Mesenteric fat pad (tissue), 1 donor: ENCODE measurements around the gene SLC19A2. TPM values are rescaled to one million over a fixed set of nuclear protein-coding genes. Genes with fewer than 3 reads are reported as not detected.
"Not testable (repeated sequence)": the region's sequence is repeated elsewhere in the genome, so short reads cannot be mapped to it uniquely, and the experiment has no call there.

ENCODE experiments used
- DNase-seq: peaks from one replicate; pipeline ENCODE4 v3.0.0-alpha.2; 2020; ENCODE audit warnings: low spot score
- long read RNA-seq: library from polyadenylated mRNA; unstranded; transcript quantifications from one replicate; pipeline ENCODE4 v2.0.0, GENCODE V29; 2020
- total RNA-seq: library from RNA; stranded (reverse); fragmentation: NEBNext Ultra II Directional; extraction: Animal tissue kit (Norgen Biotek cat#: 25700); gene quantifications from one replicate; pipeline ENCODE4 v1.2.1, GENCODE V29; 2021
- donor health status: DM: yes; HTN: yes; CAD: no.

SLC19A2 gene
- 53.9 TPM for total RNA-seq
- long read RNA-seq, partial matches to known transcripts: 4 of 41 reads
- long read RNA-seq, other reads (novel, unspliced or antisense): 32 of 41 reads

DNA sequence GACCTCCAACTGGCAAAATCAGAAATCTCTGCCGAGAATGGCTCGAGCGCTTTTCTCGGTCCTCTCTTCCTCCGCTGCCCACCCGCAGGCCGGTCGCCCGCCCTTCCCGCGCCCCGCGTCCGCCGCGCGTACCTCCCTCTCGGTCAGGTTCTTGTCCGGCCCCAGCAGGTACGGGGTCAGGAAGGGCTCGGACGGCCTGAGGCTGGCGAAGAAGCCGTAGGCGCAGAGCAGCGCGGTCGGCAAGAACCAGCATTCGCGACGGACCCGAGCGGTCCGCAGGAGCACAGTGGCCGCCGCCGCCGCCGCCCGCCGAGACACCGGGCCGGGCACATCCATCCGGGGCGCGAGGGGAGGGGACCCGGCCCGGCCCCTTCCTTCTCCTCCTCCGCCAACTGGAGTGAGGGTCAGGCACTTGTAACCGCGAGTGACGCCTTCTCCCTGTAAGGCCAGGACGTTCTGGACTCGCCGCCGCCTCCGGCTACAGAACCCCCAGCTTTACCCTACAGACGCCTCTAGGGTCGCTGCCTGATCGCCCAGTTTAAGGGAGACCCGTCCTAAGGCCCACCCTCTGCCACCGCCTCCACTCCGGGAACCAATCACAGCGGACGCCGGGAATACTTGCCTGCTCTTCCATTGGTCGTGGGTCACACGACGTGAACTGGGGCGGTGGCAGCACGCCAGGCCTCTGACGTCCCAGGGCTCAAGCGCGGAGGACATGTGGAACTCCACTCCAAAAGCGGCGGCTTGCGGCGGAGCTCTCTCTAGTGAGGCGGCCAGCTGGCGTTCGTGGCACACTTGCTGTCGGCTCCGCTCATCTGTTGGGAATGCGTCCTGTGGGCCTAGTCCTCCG lies at the start of gene SLC19A2:
Gene SLC19A2, minus strand, starts transcription at position 514 of the 850 bp plus-strand sequence. Its CDS starts 178 bp downstream, at position 336.
- DNase-seq: peak; percentile 100

DNA sequence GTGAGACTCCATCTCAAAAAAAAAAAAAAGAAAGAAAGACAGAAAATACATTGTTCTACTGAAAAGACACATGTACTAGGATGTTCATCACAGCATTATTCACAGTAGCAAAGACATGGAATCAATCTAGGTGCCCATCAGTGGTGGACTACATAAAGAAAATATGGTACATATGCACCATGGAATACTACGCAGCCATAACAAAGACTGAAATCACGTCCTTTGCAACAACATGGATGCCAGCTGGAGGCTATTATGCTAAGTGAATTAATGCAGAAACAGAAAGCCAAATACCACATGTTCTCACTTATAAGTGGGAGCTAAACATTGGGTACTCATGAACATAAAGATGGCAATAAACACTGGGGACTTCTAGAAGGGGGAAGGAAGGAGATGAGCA lies 48.9 kb upstream of the SLC19A2 start:
- DNase-seq: no peak

DNA sequence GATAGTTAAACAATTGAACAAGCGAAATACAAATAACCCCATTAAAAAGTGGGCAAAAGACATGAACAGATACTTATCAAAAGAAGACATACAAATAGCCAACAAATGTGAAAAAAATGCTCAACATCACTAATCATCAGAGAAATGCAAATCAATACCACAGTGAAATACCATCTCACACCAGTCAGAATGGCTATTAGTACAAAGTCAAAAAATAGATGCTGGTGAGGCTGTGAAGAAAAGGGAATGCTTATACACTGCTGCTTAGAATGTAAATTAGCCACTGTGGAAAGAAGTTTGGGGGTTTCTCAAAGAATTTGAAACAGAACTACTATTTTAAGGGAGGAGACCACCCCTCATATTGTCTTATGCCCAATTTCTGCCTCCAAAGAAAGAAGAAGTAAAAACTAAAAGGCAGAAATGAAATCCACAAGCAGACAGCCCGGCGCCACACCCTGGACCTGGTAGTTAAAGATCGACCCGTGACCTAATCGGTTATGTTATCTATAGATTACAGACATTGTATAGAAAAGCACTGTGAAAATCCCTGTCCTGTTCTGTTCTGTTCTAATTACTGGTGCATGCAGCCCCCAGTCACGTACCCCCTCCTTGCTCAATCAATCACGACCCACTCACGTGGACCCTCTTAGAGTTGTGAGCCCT lies 47.9 kb upstream of the SLC19A2 start:
- not testable (repeated sequence) for DNase-seq

DNA sequence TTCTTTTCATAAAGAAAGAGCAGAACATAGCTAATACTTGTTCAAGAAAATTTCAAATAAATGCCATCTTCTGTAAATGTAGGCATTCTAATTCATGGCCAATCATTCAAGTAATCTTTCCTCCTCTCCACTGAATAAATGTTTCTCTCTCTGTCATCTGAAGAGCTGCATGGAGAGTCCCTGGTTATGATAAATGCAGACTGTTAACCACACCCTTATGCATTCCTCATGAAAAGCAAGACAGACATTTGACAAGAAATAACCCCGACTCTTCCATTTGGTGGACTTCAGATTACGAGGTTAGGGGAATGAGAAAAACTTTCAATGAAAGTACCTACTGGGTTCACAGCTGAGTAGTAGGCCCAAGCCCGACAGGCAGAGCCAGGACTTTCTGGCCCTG lies 44.7 kb upstream of the SLC19A2 start:
- no peak for DNase-seq

DNA sequence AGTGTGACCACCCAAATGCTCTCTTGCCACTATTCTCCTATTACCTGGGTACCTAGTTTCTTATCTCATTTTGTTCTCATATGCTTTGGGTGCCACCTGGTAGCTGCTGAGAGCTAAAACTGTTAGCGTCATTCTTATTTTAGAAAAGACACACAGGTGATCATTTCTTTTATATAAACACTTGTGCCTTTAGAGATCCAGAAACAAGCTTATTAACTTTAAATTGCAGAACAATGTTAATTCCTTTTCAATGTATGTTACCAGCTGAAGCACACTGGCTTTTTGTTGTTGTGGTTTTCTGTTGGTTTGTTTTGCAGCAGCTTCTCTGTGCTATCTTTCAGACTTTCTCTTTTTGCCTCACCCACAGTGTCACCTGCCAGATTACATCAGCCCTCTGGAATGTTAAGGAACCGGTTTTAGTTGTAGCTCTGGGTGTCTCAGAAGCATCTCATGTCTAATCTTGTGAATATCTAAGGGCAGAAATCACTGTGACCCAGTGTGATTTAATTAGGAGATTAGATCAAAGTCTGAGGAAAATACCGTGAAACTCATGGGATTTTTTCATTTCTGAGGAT lies 43.4 kb upstream of the SLC19A2 start:
- no peak for DNase-seq

DNA sequence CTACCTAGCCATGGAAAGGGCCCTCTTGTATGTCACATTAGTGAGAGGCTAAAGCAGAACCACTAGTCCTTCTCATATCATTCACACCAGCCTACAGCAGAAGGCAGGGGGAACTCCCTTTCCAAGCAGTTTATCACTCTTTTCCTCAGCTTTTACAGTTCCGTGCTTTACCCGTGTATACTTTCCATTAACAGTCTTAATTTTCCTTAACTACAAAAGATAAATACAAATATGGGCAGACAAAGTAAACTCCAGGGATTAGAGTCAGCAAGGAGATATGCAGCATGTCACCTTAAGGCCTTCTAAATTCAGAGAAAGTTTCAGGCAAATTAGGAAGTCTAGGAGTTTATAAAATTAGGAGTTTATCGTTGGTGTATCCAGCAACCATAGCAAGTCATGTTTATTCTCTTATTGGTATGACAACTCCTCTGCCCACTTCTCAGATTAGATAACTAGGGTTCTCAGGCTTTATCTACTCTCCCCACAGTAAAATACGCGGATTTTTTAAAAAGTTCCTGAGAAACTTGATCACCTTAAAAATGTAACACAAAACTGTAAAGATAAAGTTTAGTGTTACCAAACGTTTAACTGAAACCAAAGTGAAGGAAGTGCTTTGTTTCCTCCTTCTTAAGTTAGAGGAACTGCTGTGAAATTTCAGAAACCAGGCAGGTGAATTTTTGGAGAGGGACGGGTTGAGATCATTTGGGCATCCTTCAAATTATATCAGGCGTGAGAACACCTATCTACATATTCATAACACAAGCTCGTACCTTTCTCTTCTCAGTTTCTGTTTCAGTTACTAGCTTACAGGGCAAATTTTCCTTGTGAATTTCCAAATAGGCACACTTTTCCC lies 42.7 kb upstream of the SLC19A2 start:
- DNase-seq: no peak

- DNase-seq: no peak
Observed at GRCh38 chr1:169527451-169528214, 41.9 kb upstream of the SLC19A2 start.

GRCh38 chr1:169527001-169527400 lies 41.3 kb upstream of the SLC19A2 start:
- DNase-seq: no peak

- DNase-seq: no peak
Observed at GRCh38 chr1:169526120-169526832, 40.5 kb upstream of the SLC19A2 start.

DNA sequence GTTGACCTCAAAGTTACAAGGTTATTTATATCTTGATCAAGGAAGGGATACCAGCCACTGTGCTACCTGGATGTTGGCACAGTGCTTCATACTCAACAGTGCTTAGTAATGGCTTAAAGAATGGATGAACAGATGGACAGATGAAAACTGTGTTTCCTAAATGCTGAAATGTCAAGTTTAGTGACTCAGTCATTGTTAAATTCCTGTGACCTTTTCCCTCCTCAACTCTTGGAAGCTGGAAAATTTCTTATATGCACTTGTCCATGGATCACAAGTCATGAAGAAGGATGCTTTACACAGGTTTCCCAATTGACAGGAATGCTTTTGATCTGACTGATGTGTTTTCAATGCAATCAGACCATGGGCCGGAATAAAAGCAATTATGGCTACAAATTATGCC lies 39.6 kb upstream of the SLC19A2 start:
- DNase-seq: no peak

GRCh38 chr1:169523904-169524303 lies 38.2 kb upstream of the SLC19A2 start:
- DNase-seq: no peak

DNA sequence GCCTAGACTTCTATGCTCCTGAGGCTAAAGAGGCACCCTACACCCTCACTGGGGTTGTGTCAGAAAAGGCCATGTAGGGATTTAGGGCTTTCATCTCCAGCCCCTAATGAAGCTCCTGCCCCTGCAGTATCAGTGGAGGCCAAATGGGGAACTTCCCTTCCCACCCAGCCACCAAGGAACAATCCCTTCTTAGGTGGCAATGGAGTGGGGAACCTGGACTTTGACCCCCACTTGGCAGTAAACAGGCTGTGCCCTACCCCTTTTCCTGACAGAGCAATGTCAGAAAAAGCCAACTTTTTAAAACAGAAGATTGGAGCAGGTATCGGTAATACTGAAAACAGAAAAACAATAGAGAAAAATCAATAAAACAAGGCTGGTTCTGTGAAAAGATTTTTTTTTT lies 35.5 kb upstream of the SLC19A2 start:
- DNase-seq: no peak

GRCh38 chr1:169517558-169518186 lies 31.9 kb upstream of the SLC19A2 start:
- no peak for DNase-seq

DNA sequence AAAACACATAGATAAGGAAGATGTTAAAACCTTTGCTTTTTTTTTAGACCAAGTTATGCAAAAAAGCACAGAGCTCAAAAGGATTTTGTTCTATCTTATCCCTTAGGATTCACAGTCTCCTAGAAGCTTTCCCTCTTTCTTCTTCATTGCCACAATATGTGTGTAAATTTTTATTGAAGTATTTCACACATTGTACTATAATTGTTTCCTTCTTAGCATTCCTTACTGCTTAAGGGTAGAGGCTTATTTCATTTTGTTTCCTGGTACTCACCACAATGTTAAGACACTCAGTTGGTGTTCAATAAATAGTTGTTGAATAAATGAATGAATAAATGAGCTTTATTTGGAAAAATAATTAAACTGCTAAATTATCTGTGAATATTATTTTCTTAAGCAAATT lies 29.9 kb upstream of the SLC19A2 start:
- DNase-seq: no peak

DNA sequence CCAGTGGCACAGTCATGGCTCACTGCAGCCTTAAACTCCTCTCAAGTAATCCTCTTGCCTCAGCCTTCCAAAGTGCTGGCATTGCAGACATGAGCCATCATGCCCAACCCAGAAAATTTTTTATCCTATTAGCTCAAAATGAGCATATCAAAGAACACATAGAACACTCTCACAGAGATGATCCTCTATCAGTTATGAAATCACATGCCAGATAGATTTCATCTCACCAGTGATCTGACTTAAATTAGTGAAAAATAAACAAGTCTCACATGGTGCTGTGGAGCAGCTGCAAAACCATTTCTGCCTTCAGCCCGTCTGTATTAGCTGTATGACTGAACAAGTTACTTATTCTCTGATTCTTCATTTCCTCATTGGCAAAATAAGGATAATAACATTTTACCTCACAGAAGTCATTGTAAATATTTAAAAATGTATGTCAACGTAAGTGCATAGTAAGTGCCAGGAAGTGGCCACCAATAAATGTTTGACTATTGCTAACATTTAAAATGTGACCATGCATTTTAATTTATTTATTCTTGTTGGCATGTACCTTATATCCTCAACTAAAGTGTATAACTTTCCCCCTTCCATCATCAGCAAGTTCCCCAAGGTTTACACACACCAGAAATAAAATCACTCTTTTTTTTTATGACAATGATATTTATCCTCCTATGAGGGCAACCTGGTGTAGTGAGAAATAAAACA lies 29.0 kb upstream of the SLC19A2 start:
- no peak for DNase-seq

GRCh38 chr1:169513208-169513607 lies 27.5 kb upstream of the SLC19A2 start:
- DNase-seq: no peak

DNA sequence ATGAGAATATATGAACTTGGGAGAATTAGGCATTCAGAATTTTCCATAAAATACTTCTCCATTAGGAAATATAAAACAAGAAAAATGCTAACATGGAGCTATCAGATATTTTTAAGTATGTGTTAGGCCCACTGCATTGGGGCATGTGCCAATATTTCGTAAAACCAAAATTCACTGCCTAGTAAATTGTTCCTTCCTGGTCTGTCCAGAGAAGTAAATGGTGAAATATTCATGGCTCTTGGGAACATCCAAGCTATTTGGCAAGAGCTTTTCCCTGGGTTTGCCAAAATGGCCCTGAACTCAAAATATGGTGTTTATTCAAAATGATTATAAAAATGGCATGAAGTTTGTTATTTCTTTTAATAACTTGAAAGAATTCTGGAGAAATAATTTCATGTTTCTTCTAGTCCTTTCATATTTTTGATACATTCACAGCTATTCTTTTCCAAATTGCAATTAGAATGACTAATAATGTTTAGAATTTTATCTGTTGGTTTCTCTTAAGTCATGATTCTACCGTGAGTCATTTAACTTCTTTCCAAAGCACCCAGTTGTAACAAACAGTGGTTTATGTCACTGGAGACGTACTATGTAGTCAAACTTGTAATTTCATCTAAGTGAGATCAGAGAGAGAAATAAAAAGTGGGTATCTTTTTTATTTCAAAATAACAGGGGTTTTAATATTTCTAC lies 25.7 kb upstream of the SLC19A2 start:
- DNase-seq: no peak

DNA sequence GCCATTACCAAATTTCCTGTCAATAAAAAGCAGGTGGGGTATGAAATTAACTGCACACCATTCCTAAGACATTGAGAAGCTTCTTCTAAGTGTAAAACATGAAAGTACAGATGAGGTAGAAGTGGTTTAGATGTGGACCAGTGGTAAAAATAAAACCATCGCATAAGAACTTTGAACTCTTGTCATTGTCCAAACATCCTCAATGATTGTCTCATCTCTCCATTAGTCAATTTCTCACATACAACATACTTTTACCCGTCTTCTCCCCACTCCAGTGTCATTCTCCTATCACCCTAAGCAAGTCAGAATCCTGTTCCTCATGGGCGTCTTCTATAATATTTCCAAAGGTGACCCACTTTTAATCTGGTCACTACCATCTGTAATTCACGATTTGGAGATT lies 24.3 kb upstream of the SLC19A2 start:
- no peak for DNase-seq
